NCI-H226 (cell line): ENCODE measurements around the gene MGAT5B.

Source experiments
- DNase-seq: peaks from one replicate; pipeline ENCODE4 v3.0.0-alpha.2; 2015

The MGAT5B gene

GRCh38 chr17:76881408-76881807, 13.2 kb downstream of the MGAT5B start:
- no peak for DNase-seq

DNA sequence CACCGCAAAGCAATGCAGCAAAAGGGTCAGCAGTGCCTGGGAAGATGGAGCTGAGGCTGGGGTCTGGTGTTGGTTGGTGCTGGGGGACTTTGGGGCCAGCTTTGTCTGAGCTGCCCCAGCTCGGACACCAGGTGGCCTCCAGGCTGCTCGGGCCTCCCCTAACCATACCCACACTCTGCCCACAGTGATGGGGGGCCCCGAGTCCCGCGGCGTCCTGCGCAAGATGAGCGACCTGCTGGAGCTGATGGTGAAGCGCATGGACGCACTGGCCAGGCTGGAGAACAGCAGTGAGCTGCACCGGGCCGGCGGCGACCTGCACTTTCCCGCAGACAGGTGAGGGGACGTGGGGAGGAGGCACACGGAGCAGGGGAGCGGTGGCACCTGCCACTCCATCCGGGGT, 13.8 kb downstream of the MGAT5B start:
- DNase-seq: no peak

DNA sequence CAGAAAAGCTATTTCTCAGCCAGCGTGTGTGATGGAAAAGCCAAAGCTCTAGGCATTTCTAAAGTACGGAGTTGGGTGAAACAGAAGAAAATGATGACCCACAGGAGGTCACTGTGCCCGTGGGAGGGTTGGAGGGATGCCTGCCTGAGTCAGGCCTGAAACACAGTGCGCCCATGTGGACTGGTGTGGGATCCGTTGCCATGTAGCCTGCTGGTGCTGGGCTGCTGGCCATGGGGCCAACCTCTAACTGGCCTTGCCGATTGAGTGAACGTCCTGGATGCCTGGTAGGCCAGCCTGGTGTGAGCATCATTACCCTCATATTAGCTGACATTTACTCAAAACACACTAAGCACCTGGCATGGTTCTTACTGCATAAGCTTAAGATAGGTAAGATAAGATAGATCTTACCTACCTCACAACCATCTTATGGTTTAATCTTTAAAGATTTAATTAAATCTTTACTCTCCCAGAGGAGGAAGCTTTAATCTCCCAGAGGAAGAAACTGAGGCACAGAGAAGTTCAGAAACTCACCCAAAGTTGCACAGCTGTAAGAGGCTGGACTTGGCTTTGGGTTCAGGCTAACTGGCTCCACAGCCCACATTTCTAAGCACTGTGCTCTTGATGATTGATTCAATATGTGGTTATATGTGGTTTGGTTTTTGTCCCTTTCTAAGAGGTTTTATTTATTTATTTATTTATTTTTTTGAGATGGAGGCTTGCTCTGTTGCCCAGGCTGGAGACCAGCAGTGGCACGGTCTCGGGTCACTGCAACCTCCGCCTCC, 15.7 kb downstream of the MGAT5B start:
- DNase-seq: no peak

DNA sequence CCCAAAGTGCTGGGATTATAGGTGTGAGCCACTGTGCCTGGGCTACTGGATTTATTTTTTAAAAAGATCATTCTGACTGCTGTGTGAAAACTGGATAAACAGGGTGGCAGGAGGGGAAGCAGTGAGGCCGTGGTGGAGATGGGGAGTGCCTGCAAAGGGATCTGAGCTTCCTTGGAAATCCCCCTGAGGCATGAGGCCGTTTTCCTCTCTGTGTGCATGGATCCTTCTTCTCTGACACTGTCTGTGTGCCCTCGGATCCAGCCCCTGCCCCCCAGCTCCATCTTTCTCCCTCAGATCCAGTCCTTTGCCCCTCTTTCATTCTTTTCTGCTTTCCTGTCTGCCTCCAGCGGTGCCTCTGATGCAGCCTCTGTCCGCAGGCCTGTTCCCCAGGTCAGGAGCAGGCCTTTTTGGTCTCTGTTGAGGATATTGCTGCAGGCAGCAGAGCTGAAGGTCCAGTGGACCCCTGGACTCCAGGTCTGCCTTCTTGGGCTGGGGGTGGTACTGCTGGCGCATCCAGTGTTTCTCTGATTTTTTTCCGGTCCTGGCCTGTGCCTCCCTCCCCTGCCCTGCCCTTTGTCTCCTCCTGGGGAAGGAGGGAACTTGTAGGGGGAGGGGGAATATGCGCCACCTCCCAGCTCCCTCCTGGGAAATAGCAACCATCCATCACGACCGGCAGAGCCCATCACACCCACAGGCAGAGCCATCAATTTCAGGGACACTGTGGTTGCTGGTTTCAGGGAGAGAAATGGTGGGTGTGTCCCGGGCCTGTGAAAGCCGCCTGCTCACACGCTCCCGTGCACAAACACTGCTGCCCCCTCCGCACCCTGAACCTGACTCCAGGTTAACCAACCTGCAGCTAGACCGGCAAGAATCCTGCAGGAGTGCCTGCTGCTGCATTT, 17.0 kb downstream of the MGAT5B start:
- no peak for DNase-seq

DNA sequence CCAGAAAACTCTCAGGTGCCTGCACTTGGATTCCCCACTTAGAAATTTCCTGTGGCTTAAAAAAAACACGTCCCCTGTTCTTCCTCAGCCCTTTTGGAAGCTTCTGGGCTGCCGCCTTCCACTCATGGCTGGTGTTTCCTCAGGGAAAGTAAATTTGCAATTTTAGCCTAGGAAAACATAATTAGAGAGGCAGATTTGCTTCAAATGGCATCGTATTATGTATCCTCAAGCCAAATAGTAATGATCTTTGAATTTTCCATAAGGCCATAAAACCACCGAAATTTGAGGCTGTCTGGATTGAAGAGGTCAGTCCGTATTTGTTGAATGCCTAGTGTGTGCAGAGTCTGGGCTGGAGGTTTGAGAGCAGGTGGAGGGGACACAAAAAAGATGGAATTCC, 17.7 kb downstream of the MGAT5B start:
- no peak for DNase-seq

DNA sequence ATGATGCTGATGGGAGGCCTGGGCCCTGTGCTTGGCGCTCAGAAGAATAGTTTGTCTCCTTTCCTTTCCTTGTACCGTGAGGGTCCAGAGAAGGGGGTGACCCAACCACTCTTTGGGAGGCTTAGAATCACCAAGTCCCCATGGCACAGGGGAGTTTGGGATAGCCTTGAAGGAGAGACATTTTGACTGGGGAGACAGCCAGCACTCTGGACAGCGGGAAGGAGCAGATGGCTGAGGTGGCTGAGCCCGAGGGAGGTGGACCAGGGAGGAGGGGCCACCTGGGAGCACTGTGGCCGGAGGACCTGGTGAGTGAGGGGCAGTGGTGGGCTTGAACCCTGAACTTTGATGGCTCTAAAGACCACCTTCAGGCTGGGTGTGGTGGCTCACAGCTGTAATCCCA, 18.2 kb downstream of the MGAT5B start:
- DNase-seq: no peak

DNA sequence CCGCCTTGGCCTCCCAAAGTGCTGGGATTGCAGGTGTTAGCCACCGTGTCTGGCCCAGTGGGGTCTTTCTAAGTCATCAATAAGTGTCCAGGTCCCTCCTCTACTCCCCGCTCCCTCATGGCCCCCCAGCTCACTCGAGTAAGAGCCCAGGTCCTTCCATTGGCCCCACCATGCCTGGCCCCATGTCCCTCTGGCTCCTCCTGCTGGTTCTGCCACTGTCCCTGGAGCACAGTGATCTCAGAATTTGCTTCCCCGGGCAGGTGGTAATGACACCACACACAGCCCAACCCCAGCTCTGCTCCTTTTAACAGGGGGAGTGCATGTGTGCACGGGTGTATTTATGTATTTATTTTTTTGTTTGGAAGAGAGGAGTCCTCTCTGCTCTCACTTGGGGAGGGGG, 19.6 kb downstream of the MGAT5B start:
- DNase-seq: no peak

- no peak for DNase-seq
These were observed 20.5 kb downstream of the MGAT5B start for GRCh38 chr17:76888661-76889060.

GRCh38 chr17:76889323-76889722, 21.1 kb downstream of the MGAT5B start:
- no peak for DNase-seq

DNA sequence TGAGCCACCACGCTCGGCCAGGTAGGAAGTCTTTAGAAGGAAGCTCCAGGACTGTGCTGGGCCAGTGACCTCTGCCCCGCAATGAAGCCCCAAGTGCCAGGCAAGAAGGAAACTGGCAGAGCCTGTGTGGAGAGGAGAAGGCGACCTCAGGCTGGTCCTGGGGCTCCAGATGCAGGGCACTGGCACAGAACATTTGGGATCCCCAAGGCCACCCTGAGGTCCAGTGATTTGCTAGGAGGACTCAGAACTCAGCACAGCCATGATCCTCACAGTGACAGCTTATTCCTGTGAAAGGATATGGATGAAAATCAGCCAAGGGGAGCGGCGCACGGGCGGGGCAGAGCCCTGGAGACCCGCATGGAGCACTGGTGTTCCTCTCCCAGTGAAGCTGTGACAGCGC, 24.1 kb downstream of the MGAT5B start:
- no peak for DNase-seq

DNA sequence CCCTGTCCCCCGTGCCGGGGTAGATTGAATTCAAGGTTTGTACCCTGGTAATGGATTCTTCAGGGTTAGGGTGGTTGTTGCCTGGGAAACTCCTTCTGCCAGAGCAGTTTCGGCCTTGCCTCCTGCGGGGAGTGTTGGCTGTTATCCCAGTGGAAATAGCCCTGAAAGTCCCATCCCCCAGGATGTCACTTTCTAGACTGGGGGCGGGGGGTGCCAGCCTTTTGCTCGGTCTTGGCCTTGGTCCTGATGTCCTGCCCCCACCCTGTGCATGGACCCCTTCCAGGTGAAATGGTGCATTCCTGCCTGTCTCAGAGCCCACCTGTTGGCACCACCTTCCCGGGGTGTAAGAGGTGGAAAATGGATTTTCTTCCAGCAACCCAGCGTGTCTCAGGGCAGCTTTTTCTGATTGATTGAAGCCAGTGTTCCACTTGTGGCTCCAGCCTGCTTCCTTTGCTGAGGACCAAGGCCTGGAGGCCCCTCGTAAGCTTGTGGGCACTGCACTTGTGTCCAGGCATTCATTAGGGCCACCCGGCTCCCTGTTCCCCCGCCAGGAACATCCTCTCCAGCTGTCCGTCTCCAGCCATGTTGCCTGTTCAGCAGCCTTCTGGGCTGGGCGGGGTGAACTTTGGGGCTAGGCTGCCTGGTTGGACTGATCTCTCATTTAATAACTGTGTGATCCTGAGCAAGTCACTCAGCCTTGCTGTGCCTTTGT, 25.6 kb downstream of the MGAT5B start:
- DNase-seq: no peak

DNA sequence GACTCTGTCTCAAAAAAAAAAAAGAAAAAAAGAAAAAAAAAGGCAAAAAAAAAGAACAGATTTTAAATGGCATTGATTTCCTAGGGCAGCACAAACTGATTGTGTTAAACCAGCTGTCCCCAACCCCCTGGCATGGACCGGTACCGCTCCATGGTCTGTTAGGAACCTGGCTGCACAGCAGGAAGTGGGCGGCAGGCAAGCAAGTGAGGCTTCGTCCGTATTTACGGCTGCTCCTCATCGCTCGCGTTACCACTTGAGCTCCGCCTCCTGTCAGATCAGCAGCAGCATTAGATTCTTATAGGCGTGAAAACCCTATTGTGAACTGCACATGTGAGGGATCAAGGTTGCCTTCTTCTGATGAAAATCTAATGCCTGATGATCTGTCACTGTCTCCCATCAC, 26.6 kb downstream of the MGAT5B start:
- DNase-seq: no peak

DNA sequence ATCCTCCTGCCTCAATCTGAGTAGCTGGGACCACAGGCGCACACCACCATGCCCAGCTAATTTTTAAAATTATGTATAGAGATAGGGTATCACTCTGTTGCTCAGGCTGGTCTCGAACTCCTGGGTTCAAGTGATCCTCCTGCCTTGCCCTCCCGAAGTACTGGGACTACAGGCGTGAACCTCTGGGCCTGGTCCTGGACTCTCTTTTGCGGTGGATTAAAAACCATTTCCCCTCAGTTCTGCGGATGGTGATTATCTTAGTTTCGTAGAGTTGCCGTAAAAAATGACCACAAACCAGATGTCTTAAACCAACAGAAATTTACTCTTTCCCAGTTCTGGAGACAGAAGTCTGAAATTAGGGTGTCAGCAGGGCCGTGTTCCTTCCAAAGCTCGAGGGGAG, 28.8 kb downstream of the MGAT5B start:
- no peak for DNase-seq

- no peak for DNase-seq
These were observed 31.2 kb downstream of the MGAT5B start for GRCh38 chr17:76899414-76899813.

DNA sequence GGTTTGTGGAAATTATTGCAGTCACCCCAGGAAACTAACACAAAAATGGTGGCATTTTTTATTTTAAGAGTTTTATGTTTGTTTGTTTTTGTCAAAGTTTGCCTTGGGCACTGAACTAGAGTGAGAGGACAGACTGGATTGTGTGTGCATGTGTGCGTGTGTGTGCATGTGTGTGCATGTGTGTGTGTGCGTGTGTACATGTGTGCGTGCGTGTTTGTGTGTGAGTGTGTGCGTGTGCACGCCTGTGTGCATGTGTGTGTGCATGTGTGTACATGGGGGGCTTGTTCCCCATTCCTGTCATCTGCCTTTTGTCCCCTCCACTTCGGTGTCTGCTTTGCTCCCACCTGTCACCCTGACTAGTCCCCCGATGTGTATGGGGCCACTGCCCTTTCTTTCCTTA, 32.5 kb downstream of the MGAT5B start:
- no peak for DNase-seq

DNA sequence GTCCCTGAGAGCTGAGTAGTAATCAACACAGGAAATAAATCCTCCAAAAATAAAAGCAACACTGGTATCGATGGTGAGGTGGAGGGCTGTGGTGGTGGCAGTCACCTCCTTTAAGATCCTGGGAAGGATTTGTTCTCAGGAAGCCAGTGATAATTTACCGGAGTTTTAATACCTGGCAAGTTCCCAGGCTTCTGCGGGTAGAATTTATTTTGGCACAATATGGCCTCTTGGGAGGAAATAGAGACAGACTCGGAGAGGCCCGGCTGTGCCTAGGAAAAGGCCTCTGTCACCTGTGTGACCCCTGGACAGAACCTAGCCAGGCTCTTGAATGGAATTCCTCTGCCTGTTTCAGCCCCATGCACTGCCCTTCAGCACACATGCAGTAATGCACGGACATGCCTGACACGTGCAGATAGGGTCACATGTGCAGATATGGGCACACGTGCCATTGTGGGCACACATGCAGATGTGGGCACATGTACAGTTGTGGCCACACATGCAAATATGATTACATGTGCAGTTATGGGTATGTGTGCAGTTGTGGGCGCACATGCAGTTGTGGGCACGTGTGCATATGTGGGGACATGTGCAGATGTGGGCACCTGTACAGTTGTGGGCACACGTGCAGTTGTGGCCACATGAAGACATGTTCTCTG, 33.5 kb downstream of the MGAT5B start:
- no peak for DNase-seq

DNA sequence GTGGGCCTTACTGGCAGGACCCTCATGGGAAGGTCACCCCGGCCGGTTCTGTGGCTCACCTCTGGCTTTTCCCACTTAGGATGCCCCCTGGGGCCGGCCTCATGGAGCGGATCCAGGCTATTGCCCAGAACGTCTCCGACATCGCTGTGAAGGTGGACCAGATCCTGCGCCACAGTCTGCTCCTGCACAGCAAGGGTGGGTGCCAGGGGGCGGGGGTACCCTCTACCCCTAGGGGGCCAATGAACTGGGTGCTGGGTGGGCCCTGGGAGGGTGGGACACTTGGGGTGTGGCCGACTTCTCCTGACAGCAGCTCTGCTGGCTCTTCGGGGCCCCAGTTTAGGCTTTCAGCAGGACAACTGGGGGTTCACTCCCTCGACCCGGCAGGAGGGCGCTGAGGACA, 34.3 kb downstream of the MGAT5B start:
- no peak for DNase-seq

DNA sequence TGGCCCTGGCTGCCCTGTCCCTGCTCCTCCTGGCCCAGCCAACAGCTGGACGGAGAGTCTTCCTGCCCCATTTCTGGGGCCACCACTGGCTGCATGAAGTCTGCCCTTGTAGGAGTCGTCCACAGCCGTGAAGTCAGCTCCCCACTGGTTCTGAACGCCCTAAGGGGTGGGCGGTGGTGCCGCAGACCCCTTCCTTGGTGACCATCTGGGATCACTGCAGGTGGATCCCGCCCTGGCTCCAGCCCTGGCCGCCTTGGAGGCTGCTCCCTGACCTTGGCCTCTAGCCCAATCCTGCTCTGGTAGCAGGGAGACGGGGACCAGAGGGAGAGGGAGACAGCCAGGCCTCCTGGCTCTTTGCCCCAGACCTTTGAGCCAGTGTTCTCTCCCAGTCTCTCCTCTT, 35.4 kb downstream of the MGAT5B start:
- DNase-seq: no peak

- no peak for DNase-seq
These were observed 35.9 kb downstream of the MGAT5B start for GRCh38 chr17:76904116-76904515.

GRCh38 chr17:76905036-76905435, 36.8 kb downstream of the MGAT5B start:
- no peak for DNase-seq

- no peak for DNase-seq
These were observed 37.6 kb downstream of the MGAT5B start for GRCh38 chr17:76905836-76906235.

- DNase-seq: no peak
These were observed 38.3 kb downstream of the MGAT5B start for GRCh38 chr17:76906463-76906862.

DNA sequence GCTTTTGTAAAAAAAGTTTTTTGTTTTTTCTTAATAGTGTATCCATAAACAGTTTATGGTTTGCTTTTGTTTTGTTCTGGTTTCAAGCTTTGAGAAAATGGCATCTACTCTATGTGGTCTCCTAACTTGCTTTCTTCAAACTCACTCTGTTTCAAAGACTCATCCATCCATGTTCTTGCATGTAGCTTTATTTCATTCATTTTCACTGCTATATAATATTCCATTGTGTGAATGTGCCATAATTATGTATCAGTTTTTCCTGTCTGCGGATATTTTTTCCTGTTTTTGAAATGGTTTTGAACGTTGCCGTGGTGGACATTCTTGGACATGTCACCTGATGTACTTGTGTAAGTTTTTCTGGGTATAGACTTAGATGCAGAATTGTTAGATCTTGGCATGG, 39.1 kb downstream of the MGAT5B start:
- DNase-seq: no peak
